GM21717 (cell line): ENCODE measurements around the gene ELMOD3.
"Not testable (repeated sequence)": the region's sequence is repeated elsewhere in the genome, so short reads cannot be mapped to it uniquely, and the experiment has no call there.

Experiments used
- ATAC-seq: cut with Tn5 transposase; IDR thresholded peaks from one replicate; pipeline ENCODE4 v1.9.1; 2021; ENCODE audit warnings: mild to moderate bottlenecking, moderate library complexity; ENCODE audit not compliant: unreplicated experiment

The ELMOD3 gene

DNA sequence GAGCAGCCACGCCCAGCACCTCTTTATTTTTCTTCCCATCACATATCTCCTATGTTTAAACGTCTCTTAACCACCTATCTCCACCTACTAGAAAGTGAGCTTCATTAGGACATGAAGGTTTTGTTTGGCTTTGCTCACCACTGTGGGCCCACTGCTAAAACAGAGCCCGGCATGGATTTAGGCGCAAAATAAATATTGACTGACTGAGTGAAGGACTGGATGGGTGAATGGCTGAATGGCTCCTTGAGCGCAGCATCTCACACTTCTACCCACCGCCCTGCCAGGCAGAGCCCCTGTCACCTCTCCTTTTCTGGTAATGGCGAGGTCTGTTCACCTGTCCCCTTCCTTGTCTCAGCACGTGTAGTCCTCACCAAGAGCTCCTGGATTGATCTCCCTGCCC lies 45.5 kb downstream of the ELMOD3 start:
- no peak for ATAC-seq

DNA sequence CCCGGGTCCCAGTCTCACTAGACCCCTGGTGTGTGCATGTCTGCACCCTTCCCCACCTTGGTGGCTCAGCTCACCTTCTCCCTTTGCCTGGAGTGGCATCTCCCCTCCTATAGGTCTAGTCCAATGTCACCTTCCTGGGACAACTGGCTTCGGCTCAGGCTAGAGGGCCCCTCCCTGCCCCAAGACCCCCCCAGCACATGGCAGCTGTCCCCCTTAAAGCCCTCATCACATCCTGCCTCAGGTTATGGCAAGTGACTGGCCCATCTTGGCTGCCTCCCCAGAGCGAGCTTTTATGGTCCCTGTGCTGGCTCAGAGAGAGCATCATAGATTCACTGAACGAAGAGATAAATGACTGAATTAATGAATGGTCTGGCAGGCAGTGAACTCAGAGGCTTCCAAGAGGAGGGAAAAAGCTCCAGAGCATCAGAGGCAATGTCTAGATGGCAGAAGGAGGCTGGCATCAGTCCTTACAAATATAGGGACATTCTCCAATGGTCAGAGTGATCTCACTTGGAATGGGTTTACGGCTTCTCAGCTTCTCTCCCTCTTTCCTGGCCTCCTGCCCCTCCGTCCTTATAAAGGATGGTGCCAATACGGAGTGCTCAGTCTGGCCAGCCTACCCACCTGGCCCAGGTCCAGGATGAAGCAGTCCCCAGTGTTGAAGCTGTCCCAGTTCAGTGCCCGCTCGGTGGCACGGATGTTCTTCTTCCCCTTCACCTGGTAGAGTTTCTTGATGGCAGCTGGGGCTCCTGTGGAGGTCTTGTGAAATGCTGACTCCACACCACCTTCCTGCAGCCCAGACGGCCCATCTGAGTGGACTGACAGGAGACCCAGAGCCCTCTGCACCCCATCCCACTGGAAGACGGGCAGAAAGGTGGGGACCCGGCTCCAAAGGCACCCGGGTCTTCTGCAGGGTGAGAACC lies 46.2 kb downstream of the ELMOD3 start:
- ATAC-seq, result no peak

DNA sequence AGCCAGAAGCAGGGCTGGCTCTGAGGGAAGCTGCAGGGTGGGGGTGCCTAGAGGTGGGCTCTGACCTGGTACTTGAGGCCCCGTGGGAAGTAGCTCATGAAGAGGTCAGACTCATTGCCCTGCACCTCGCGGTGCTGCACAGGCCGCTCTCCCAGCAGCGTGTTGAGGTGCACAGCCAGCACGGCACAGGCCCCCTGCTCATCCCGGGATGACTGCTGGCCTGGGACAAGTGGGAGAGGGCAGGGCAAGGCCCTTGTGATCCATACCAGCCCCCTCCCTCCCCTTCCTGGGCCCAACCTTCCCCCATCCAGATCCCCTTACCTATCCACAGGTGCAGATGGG lies 46.9 kb downstream of the ELMOD3 start:
- ATAC-seq, result no peak

DNA sequence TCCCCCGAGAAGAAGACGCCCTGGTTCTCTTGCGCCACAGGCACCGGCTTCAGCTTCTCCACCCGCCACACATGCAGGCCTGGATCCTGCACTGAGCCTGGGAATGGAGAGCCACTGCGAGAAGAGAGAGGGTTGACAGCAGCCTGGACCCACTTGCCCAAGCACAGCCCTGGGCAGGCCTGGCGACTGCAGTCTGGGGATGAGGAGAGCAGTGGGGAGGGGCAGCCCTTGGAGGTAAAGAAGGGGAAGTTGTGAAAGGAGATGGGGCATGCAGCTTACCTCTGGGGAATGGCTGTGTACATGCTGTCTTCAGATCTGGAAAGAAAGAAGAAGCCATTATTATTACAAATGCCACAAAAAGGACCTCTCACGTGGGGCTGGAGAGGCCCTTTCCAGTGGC lies 47.3 kb downstream of the ELMOD3 start:
- no peak for ATAC-seq

DNA sequence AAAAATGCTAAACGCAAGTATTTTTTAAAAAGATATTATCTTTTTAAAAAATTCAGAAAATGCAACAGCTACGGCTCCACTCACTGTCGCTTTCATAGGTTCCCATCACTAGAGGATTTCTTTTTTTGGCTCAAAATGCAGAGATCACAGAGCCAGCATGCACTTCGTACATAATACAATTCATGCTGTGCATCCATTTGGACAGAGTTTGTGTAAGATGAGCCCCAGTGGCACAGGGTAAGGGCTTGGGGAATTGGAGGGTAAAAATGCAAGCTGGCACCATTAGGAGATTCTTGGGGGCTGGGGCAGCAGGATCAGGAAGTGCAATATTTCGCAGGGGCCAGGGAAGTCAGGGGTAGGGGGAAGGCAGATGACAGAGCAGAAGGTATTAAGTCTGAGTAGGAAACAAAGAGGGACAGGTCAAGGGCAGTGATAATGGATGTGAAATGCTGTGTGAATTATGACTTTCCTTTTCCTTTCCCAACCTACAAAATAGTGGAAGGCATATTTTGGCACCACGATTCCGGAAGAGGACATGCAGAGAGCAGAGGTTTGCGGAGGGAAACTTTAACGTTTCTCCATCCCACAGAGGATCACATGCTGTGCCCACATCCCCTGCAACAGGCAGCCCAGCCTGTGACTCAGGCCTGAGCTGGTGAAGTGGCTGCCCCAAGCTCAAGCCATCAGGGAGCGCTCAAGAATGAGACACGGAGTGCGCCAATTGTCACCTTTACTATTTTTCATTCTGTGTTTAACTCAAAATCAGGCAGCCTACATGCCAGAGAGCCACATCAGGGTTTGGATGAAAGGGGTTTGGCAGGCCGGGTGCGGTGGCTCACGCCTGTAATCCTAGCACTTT lies 50.9 kb downstream of the ELMOD3 start:
- no peak for ATAC-seq

DNA sequence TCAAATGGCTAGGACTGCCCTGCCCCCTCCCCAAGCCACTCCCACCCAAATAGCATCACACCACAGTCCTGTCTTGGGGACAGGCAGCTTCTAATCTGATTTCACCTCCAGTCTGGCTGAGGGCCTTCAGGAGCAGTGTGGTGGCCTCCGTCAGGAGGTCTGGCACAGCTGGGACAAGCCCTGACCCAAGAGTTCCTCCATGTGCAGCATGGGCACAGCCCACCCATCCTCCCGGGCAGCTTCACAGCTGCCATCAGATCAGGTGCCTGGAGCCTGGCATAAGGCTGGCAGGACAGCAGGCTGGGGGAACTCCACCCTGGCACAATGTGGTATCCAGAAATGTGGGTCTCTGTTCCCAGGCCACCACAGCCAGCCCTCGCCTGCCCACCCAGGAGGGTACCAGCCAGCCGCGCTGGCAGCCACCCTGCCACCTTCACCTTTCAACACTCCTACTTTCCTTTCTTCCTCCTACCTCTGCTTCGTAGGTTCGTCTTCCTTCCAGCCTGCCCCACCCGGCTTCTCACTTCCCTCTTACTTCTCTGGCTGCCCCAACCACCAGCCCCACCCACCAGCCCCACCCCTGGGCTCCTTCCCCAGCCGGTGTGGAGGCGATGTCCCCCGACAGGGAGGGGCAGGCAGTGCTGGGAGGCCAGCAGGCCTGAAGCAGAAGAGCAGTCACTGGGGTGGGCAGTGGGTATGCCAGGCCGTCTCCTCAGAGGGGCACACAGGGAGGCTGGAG lies 55.4 kb downstream of the ELMOD3 start, which contains the start of gene CAPG:
TSS of gene CAPG (minus strand) at position 522 of the 739 bp plus-strand sequence. CDS start 8,221 bp downstream, outside the sequence.
- ATAC-seq, result peak; percentile 74

DNA sequence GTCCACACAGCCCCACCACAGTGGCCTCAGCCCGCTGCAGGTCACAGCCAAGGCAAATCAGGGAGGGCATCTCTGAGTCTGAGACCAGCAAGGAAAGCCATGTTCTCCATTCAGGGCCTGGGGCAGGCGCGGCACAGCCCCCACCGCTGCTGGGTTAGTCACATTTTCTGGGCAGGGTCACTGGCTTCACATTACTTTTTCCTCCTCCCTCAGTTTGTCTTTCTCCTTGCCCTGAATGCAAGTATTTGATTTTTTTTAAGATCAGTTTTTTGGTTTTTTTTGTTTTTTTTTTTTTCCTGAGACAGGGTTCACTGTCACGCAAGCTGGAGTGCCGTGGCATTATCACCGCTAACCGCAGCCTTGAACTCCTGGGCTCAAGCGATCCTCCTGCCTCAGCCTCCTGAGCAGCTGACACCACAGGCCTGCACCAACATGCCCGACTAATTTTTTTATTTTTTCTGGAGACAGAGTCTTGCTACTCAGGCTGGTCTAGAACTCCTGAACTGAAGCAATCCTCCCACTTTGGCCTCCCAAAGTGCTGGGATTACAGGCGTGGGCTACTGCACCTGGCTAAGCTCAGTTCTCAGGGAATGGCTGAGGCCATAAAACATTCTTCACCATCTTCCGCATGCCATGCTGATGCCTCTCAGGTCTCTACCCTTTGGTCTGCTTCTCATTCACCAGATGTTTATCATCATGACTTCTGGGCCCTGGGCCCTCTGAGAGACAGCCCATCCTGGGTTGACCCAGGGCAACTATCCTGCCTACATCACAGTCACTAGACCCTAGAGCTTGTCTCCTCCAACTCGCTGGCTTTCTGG lies 56.2 kb downstream of the ELMOD3 start:
- no peak for ATAC-seq

DNA sequence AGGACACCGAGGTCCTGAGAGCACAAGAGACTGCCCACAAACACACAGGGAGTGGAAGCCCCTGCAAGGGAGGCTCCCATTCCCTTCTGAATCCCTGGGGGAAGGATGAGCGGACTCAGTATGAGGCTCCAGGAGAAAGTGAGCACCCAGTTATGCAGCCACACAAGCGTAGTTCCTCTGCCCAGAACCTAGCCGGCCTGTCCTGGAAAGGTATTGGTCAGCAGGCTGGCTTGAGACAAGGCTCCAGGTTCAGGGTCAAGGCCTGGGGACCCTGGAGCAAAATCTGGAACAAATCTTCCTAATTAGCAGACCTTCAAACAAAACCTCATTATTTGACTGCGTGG lies 56.8 kb downstream of the ELMOD3 start:
- ATAC-seq, result no peak

DNA sequence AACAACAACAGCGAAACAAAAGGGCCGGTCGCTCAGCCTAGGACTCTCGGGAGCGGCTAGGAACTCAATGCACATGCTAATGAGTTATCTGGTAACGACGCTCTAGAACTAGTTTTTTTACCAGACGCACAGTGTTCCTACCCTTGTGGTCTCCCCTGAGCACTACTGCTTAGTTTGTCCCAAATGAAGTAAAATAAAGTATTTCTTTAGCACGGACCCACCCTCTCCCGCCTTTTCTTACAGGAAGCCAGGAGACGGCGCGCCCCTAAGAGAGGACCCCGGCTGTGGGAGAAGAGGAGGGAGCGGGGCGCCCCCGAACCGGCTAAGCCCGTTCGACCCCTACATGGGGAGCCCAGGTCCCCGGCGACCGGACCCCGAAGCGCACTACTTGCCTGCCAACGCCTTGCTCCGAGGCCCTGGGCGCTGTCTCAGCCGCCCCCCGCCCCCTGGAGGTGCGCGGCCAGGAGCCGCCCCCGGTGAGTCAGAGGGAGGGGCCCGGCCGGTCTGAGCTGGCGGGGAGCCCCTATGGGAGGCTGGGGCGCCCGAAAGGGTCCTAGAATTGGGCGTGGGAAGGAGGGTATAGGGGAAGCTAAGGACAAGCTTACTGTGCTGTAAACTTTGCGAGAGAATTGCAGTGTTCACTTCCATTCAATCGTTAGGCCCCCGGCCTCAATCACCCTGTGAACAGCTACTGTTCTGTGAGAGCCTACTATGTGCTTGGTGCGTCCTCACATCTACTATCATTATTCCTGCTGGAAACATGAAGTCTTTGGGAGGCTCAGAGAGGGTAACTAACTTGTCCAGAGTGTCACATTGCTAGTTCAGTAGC lies 59.2 kb downstream of the ELMOD3 start:
- ATAC-seq, result no peak

DNA sequence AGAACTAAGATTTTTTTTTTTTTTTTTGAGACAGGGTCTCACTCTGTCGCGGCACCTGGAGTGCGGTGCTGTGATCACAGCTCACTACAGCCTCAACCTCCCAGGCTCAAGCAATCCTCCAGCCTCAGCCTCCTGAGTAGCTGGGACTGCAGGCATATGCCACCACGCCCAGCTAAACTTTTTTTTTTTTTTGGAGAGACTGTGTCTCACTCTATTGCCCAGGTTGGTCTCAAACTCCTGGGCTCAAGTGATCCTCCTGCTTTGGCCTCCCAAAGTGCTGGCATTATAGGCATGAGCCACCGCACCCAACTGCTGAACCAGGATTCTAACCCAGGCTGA lies 59.8 kb downstream of the ELMOD3 start:
- not testable (repeated sequence) for ATAC-seq

DNA sequence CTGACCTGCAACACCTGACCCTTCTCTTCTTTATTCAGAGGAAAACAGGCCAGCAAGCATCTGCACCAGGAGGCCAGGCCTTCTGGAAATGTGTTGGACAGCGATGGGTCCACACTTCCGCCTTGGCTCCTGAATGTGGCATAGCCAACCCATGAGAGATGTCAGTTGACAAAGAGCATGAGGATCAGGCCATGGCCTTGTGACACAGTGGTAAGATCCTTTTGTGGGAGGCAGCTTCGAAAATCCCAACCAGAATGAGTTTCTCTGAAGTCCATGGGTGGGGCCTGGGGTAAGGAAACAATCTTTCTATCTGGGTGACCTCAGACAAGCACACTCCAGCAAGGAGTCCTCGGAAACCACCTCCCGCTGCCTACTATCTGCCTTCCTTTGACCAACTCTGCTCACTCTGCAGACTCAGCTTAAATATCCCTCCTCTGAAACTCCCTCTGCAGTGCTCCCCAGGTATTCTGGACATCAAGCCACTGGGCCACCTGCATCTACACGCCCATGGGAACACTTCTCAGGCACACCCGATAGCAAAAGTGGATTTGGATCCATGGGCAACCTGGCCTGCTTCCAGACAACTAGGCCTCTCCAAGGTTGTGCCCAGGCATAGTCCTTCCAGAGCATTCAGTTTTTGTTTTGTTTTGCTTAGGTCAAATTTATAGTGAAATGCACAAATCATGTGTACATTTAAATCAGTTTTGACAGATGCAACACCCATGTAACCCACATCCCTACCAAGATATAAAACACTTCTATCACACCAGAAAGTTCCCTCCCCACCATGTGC lies 60.4 kb downstream of the ELMOD3 start:
- ATAC-seq, result no peak

DNA sequence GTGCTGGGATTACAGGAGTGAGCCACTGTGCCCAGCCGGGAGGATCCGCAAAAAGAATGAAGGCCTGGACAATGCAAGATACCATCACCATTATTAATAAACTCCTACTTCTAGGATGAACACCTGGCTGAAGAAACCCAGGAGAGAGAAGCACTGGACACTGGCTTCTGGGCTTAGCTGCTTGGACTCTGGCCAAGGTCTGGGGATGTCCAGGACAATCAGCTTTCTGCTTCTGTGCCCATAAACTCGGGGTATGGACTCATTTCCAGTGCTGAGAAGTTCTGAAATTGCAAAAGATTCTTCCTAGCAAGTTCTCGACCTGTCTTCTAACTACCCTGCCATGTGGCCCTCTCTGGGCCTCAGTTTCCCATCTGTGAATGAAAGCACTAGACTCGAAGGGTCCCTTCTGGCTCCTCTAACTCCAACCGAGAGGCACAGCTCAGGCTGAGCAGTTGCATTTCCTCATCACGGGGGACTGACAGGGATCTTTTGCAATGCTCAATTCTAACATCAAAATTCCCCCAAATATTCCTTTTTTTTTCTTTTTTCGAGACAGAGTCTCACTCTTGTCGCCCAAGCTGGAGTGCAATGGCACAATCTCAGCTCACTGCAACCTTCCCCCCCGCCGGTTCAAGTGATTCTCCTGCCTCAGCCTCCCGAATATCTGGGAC lies 61.5 kb downstream of the ELMOD3 start:
- ATAC-seq, result no peak

DNA sequence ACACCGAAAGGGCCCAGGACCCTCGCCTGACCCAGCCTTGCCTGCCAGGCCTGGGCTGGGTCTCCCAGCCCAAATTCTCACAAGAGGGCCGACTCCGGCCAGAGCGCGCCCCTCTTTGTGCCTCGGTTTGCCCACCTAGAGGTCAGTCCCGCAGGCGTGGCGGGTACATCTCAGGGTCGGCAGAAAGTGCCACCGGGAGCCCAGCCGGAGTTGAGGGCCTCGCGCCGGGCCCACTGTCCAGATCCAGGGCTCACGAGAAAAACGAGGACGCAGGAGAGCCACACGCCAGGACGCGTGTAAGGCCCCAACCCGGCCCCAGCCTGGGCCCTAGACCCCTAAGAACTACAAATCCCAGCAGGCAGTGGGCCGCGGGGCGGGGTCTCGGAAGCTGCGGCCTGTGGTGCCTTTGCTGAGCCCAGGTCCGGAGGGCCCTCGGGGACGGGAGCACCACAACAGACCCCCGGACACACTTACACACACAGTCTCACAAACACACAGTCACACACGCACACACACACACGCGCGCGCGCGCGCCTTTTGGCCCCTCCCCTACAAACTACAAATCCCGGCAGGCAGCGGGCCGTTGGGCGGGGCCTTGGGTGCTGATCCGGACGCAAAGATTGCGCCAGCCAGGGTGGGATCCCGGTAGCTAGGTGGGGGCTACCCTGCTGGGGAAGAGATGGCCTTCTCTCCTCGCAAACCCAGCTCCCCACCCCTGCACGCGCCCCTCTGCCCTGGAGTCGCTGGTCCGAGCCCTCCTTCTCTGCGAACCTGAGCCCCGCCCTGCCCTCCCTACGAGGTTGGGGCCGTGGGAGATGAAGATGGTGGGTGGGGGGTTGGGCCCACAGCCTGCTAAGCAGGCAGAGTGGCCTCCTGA lies 63.8 kb downstream of the ELMOD3 start, which contains the start of gene SH2D6:
TSS of gene SH2D6 (plus strand) at position 583 of the 877 bp plus-strand sequence. CDS start 10,752 bp downstream, outside the sequence.
- ATAC-seq, result peak; percentile 82

DNA sequence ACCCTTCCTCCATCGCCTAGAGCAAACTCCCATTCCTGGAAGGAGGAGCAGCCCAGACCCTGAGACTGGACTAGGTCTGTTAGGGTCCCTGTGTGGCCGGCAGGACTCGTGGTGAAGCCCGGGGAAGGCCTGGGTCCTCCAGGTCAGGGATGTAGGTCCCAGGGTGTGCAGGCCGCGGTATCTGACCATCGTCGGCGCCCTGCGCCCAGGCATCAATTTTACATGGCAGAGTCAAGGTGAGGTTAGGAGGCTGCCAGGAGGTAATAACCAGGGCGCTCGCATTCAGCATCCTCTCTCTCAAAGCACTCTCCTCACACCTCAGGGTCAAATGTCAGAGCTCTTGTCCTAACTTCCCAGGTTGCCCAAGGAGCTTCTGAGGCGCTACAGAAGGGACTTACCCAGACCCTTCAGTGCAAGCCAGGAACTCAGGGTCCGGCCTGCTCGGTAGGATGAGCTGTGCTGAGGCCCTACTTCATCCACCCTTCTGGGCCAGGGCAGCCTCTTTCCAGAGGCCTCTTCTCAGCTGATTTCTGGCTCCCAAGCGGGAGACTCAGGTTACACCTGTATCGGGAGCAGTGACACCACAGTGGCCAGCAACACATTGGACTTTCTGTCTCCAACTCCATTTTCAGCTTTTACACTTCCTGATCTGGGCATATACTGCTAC lies 64.6 kb downstream of the ELMOD3 start:
- no peak for ATAC-seq

DNA sequence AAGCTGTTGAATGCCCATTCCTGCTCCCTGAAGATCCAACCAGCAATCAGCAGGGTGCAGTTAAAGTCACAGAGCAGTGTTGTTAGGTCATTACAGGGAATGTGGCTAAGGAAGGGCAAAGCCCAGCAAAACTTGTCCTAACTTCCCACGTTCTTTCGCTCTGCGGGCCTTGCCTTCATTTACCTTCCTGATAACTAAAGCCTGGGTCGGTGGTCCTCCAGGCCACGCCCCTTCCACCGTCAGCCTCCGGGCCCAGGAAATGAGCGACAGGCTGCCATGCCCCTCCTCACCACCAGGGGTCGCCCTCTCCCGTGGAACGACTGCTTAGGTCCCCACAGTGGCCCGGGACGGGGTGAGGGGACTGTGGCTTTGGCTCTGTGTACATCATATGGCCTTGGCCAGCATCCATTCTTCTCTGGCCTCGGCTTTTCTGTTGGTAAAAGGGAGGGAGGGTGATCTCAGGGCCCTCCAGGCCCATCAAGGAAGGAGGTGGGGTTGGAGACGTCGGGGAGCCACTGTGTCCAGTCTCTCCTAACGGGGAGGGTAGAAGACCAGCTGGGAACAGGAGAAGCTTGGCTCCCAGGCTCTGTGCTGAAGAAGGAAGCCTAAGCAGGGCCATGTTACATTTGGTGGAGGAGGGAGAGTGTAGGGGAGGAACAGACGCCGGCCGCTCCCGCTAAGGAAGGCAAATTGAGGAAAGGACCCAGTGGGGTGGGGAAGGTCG lies 66.1 kb downstream of the ELMOD3 start:
- ATAC-seq, result peak; percentile 53
